ENCODE measurements around the gene TUBGCP6.

TUBGCP6 gene

DNA sequence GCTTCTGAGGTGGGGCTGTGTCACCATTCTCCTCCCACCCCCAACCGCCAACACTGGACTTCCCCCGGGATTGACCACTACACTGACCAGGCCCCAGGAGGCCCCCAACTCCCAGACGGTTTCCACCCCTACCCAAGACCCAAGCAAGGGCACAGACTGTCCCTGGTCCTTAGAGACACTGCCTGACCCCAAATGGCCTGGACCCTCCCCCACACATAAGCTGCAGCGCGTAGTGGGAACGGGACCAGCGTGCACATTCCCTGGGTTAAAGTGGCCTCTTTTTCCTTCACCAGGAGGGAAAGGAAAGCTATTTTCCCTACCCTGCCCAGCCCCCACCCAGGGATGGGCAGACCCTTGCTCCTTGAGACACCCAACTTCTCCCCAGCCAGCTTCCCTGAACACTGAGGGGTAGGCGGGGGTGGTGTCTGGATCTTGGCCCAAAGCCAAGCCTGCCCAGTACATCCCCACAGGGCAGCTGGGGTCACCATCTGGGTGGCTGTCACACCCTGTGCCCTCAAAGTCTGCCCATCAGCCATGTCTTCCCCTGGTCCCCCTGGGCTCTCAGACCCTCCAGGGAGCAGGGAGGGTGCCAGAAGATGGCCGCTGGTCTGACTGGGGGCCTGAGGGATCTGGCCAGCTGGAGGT, 18.3 kb upstream of the TUBGCP6 start:
- Histone ChIP-seq H3K4me3 (ENCODE audit: low read length, poor library complexity, severe bottlenecking) (no peak overlapping the region), H3F3A (ENCODE audit: low read depth) (no peaks in the 10 kb centered on the region), H3K9ac (ENCODE audit: low read depth, low read length, poor library complexity, severe bottlenecking) (no peak overlapping the region), H4K20me1 (ENCODE audit: insufficient read depth, low read length, poor library complexity, severe bottlenecking) (no peaks in the 10 kb centered on the region), H3K9me3 (ENCODE audit: insufficient read depth, low read depth, low read length) (no peaks in the 10 kb centered on the region; the same call in 1 of the 2 replicates), H3K4me1 (ENCODE audit: insufficient read depth, low read length, poor library complexity, severe bottlenecking) (no peaks in the 10 kb centered on the region), H2AFZ (ENCODE audit: low read length) (no peak overlapping the region), H3K9me2 (replicated peaks; ENCODE audit: low read depth, low read length) (no peaks in the 10 kb centered on the region), H3K27me3 (ENCODE audit: insufficient read depth, low read length, poor library complexity, severe bottlenecking) (no peaks in the 10 kb centered on the region), H3K79me2 (ENCODE audit: insufficient read depth, low read length) (no peaks in the 10 kb centered on the region), H3K36me3 (ENCODE audit: insufficient read depth, low read length) (no peaks in the 10 kb centered on the region), H3K4me2 (ENCODE audit: low read depth, low read length, poor library complexity, severe bottlenecking) (no peak overlapping the region)
- TF ChIP-seq, protein P1, sequence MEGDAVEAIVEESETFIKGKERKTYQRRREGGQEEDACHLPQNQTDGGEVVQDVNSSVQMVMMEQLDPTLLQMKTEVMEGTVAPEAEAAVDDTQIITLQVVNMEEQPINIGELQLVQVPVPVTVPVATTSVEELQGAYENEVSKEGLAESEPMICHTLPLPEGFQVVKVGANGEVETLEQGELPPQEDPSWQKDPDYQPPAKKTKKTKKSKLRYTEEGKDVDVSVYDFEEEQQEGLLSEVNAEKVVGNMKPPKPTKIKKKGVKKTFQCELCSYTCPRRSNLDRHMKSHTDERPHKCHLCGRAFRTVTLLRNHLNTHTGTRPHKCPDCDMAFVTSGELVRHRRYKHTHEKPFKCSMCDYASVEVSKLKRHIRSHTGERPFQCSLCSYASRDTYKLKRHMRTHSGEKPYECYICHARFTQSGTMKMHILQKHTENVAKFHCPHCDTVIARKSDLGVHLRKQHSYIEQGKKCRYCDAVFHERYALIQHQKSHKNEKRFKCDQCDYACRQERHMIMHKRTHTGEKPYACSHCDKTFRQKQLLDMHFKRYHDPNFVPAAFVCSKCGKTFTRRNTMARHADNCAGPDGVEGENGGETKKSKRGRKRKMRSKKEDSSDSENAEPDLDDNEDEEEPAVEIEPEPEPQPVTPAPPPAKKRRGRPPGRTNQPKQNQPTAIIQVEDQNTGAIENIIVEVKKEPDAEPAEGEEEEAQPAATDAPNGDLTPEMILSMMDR (conservative IDR thresholded peaks at IDR 0.05; ENCODE audit: low read length) = no peak

DNA sequence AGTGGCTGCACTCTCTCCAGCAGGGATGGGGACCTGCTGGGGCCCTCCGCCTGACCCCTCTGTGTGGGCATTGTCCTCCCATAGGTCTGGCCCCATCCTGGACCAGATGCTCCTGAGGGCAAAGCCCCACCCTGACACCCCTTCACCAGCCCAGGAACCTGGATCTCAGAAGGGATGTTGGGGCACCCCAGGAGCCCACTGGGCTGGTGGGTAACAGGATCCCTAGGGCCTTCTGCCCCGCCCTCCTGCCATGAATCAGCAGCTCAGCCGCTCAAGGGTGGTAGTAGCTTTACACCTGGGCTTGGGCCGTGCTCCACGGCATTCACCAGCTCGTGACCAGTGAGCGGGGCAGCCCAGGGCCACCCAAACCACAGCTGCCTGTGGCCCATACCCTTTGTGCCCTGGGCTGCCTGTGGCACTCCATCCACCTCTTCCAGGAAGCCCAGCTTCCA, 17.7 kb upstream of the TUBGCP6 start:
- Histone ChIP-seq H3K9me2 (replicated peaks; ENCODE audit: low read depth, low read length) (no peaks in the 10 kb centered on the region), H3K4me2 (ENCODE audit: low read depth, low read length, poor library complexity, severe bottlenecking) (no peak overlapping the region), H3K4me3 (ENCODE audit: low read length, poor library complexity, severe bottlenecking) (no peak overlapping the region), H4K20me1 (ENCODE audit: insufficient read depth, low read length, poor library complexity, severe bottlenecking) (no peaks in the 10 kb centered on the region), H3K36me3 (ENCODE audit: insufficient read depth, low read length) (no peaks in the 10 kb centered on the region), H3K4me1 (ENCODE audit: insufficient read depth, low read length, poor library complexity, severe bottlenecking) (no peaks in the 10 kb centered on the region), H3K9ac (ENCODE audit: low read depth, low read length, poor library complexity, severe bottlenecking) (no peak overlapping the region), H2AFZ (ENCODE audit: low read length) (no peak overlapping the region), H3K79me2 (ENCODE audit: insufficient read depth, low read length) (no peaks in the 10 kb centered on the region), H3F3A (ENCODE audit: low read depth) (no peaks in the 10 kb centered on the region), H3K9me3 (ENCODE audit: insufficient read depth, low read depth, low read length) (no peaks in the 10 kb centered on the region; the same call in 1 of the 2 replicates), H3K27me3 (ENCODE audit: insufficient read depth, low read length, poor library complexity, severe bottlenecking) (no peaks in the 10 kb centered on the region)
- TF ChIP-seq, protein P1 (conservative IDR thresholded peaks at IDR 0.05; ENCODE audit: low read length) = no peak
- TF ChIP-seq EZH2phosphoT487 (IDR thresholded peaks at IDR 0.05; ENCODE audit: borderline replicate concordance) = no peak

DNA sequence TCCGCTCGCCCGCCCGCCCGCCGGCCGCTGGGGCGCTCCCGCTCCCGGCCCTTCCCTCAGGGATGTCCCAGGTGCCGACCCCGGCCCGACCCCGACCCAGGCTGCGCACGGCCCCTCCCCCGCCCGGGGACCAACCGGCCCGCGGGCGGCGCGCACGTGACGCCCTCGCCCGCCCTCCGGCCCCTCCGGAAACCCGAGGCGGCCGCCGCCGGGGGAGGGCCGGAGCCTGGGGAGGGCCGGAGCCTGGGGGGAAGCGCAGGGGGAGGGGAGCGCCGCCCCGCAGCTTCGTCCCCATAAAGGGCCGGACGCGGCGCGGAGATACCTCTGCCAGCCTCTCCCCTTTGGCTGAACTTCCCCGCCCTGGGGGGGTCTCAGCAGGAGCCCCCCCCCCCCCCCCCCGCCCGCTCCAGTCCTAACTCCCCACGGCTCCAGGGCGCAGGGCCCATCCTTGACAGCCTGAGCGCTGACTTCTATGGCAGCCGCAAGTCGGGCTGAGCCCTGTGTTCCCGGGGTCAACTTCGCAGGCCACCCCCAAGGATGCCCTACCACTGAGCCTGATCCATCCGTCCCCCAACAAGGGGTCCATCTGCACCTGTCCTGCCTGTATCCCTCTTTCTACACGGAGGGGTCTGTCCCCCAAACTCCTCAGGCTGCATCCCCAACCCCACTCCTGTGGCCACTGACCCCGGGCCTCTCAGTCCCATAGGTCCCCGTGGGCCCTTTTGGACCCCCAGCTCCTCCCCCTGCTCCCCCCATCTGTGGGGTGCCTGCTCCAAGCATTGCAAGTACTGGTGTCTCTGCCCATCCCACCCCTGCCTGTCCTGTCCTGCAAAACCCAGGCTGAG, 17.0 kb upstream of the TUBGCP6 start, which contains the start of gene MAPK12:
Gene MAPK12 (minus strand): TSS at position 69 of the 845 bp plus-strand sequence. CDS start 174 bp downstream, outside the sequence.
- Histone ChIP-seq H4K20me1 (ENCODE audit: insufficient read depth, low read length, poor library complexity, severe bottlenecking) (no peaks in the 10 kb centered on the region), H3K4me1 (ENCODE audit: insufficient read depth, low read length, poor library complexity, severe bottlenecking) (no peaks in the 10 kb centered on the region), H3K4me3 (ENCODE audit: low read length, poor library complexity, severe bottlenecking) (no peak within 1 kb of the TSS), H3F3A (ENCODE audit: low read depth) (no peaks in the 10 kb centered on the region), H2AFZ (ENCODE audit: low read length) (no peak within 1 kb of the TSS), H3K36me3 (ENCODE audit: insufficient read depth, low read length) (no peaks in the 10 kb centered on the region), H3K4me2 (ENCODE audit: low read depth, low read length, poor library complexity, severe bottlenecking) (no peak within 1 kb of the TSS), H3K9ac (ENCODE audit: low read depth, low read length, poor library complexity, severe bottlenecking) (no peak within 1 kb of the TSS), H3K9me2 (replicated peaks; ENCODE audit: low read depth, low read length) (no peaks in the 10 kb centered on the region), H3K9me3 (ENCODE audit: insufficient read depth, low read depth, low read length) (no peaks in the 10 kb centered on the region; the same call in 1 of the 2 replicates), H3K79me2 (ENCODE audit: insufficient read depth, low read length) (no peaks in the 10 kb centered on the region), H3K27me3 (ENCODE audit: insufficient read depth, low read length, poor library complexity, severe bottlenecking) (no peaks in the 10 kb centered on the region)
- TF ChIP-seq EZH2phosphoT487 (IDR thresholded peaks at IDR 0.05; ENCODE audit: borderline replicate concordance) = no peak
- TF ChIP-seq, protein P1 (conservative IDR thresholded peaks at IDR 0.05; ENCODE audit: low read length) = no peak
